PC-9 (cell line): ENCODE measurements around the gene NEDD8. TPM values are rescaled to one million over a fixed set of nuclear protein-coding genes. Genes with fewer than 3 reads are reported as not detected.

Experiments
- BruUV-seq: library from RNA; stranded (reverse); fragments of 400-500 nt; replicated peaks from 2 replicates; lab custom pipeline; 2021; lab: Mats Ljungman, UMichigan
- CTCF ChIA-PET: fragments of 300-600 bp; sonication (Branson Sonifier 250); formaldehyde crosslinking; loops from one replicate; lab custom pipeline; 2022; ENCODE audit warnings: antibody characterized with exemption; lab: Charles Lee
- POLR2A ChIA-PET: fragments of 300-600 bp; sonication (Branson Sonifier 250); formaldehyde crosslinking; loops from one replicate; lab custom pipeline; 2022; ENCODE audit warnings: antibody characterized with exemption; ENCODE audit not compliant: unreplicated experiment; lab: Charles Lee
- DNase-seq, 2 experiments: peaks; one replicate each; pipeline versions ENCODE4 v3.0.0 to v3.0.0-alpha.2; 2015 to 2022; ENCODE audit warnings: mixed read lengths in 1 of 2
- H2AFZ ChIP-seq: fragments of 200-600 bp; sonication (generic); 2 replicates; pipeline ENCODE4 v1.8.1; 2017; ENCODE audit warnings: antibody characterized with exemption
- H3F3A ChIP-seq: fragments of 200-600 bp; sonication (generic); 2 replicates; pipeline ENCODE4 v1.8.1; 2017; ENCODE audit warnings: antibody characterized with exemption, mild to moderate bottlenecking, low read depth; ENCODE audit not compliant: insufficient read depth
- H3K27ac ChIP-seq: fragments of 200-600 bp; sonication (generic); 2 replicates; pipeline ENCODE4 v1.6.1; 2016; ENCODE audit warnings: mixed run types
- H3K27me3 ChIP-seq: fragments of 200-600 bp; sonication (generic); 2 replicates; pipeline ENCODE4 v1.6.1; 2016; ENCODE audit warnings: low read depth, mixed run types; ENCODE audit not compliant: insufficient read depth
- H3K36me3 ChIP-seq: fragments of 200-600 bp; sonication (generic); 2 replicates; pipeline ENCODE4 v1.6.1; 2016; ENCODE audit warnings: low read depth, mixed run types
- H3K4me1 ChIP-seq: fragments of 200-600 bp; sonication (generic); replicated peaks from 2 replicates; pipeline ENCODE4 v1.6.1; 2016; ENCODE audit warnings: mixed run types; ENCODE audit not compliant: insufficient read depth
- H3K4me2 ChIP-seq: fragments of 200-600 bp; sonication (generic); 2 replicates; pipeline ENCODE4 v1.6.1; 2017; ENCODE audit warnings: mixed run types
- H3K4me3 ChIP-seq: fragments of 200-600 bp; sonication (generic); 2 replicates; pipeline ENCODE4 v1.6.1; 2016; ENCODE audit warnings: mixed run types
- H3K79me2 ChIP-seq: fragments of 200-600 bp; sonication (generic); 2 replicates; pipeline ENCODE4 v1.6.1; 2017; ENCODE audit warnings: low read depth, mixed run types
- H3K9me2 ChIP-seq: fragments of 200-600 bp; sonication (generic); 2 replicates; pipeline ENCODE4 v1.8.1; 2017; ENCODE audit warnings: mild to moderate bottlenecking; ENCODE audit not compliant: insufficient read depth
- H3K9me3 ChIP-seq: fragments of 200-600 bp; sonication (generic); 2 replicates; pipeline ENCODE4 v1.8.1; 2016; ENCODE audit warnings: low read depth; ENCODE audit not compliant: insufficient read depth
- H4K20me1 ChIP-seq: fragments of 200-600 bp; sonication (generic); 2 replicates; pipeline ENCODE4 v1.8.1; 2017; ENCODE audit not compliant: insufficient read depth
- CTCF ChIP-seq: fragments of 200-600 bp; sonication (generic); conservative IDR thresholded peaks from 2 replicates; pipeline ENCODE4 v1.6.1; 2017; ENCODE audit warnings: mixed run types, antibody characterized with exemption, mild to moderate bottlenecking, moderate library complexity
- EZH2 ChIP-seq: fragments of 200-600 bp; sonication (generic); IDR thresholded peaks from 2 replicates; pipeline ENCODE4 v1.8.0; 2017; ENCODE audit warnings: antibody characterized with exemption, low read depth
- intact Hi-C: fragments of 100-400 bp; cut with micrococcal nuclease; formaldehyde crosslinking; loops from one replicate; pipeline ENCODE4 v1.10.0; 2022; ENCODE audit not compliant: unreplicated experiment
- total RNA-seq: library from RNA; stranded (reverse); gene quantifications from 2 replicates; pipeline ENCODE4 v1.2.3, GENCODE V29; 2021

Gene NEDD8
- total RNA-seq, 1 experiment from 2014 or later = 179 TPM

- H3K4me2 ChIP-seq = no peak overlapping the region
- no peak overlapping the region for H3K4me3 ChIP-seq
- intact Hi-C loops = no loop called here
- H3K9me2 ChIP-seq = no peaks in the 10 kb centered on the region
- no peaks in the 10 kb centered on the region for H4K20me1 ChIP-seq
- H3F3A ChIP-seq = no peaks in the 10 kb centered on the region; the same call in 1 of the 2 replicates
- no peak overlapping the region for H2AFZ ChIP-seq
- CTCF ChIA-PET = no interaction called here
- POLR2A ChIA-PET = no interaction called here
- DNase-seq = no peak
- H3K36me3 ChIP-seq = no peaks in the 10 kb centered on the region
- BruUV-seq = no TSS peak
- TF ChIP-seq EZH2 = no peak
- no peak for TF ChIP-seq CTCF
- H3K27ac ChIP-seq = no peak overlapping the region
- H3K79me2 ChIP-seq = no peaks in the 10 kb centered on the region
- H3K4me1 ChIP-seq = no peaks in the 10 kb centered on the region
- H3K9me3 ChIP-seq = no peaks in the 10 kb centered on the region
- no peaks in the 10 kb centered on the region for H3K27me3 ChIP-seq
These were observed 59.3 kb downstream of the NEDD8 start for GRCh38 chr14:24172871-24173281.

- Histone ChIP-seq H2AFZ (no peak overlapping the region), H3K79me2 (no peaks in the 10 kb centered on the region), H3K36me3 (no peaks in the 10 kb centered on the region), H3K4me2 (no peak overlapping the region), H3K4me3 (no peak overlapping the region), H3F3A (no peaks in the 10 kb centered on the region; the same call in 1 of the 2 replicates), H3K27me3 (no peaks in the 10 kb centered on the region), H3K4me1 (no peaks in the 10 kb centered on the region), H3K9me2 (no peaks in the 10 kb centered on the region), H3K27ac (no peak overlapping the region), H3K9me3 (no peaks in the 10 kb centered on the region), H4K20me1 (no peaks in the 10 kb centered on the region)
- CTCF ChIA-PET = no interaction called here
- POLR2A ChIA-PET = no interaction called here
- no peak for DNase-seq
- BruUV-seq = no TSS peak
- intact Hi-C loops = no loop called here
- no peak for TF ChIP-seq CTCF
- TF ChIP-seq EZH2 = no peak
These were observed 59.8 kb downstream of the NEDD8 start for GRCh38 chr14:24172261-24172860.

GRCh38 chr14:24171422-24172260, 60.5 kb downstream of the NEDD8 start, which contains the start of gene REC8:
Gene REC8, plus strand, starts transcription at chr14:24172080. Its CDS starts 473 bp downstream, at chr14:24172553.
- CTCF ChIA-PET = no interaction called here
- POLR2A ChIA-PET = no interaction called here
- Histone ChIP-seq H3F3A (no peaks in the 10 kb centered on the region; the same call in 1 of the 2 replicates), H3K9me2 (no peaks in the 10 kb centered on the region), H3K27me3 (no peaks in the 10 kb centered on the region), H3K36me3 (no peaks in the 10 kb centered on the region), H3K4me2 (no peak within 1 kb of the TSS), H3K79me2 (no peaks in the 10 kb centered on the region), H2AFZ (no peak within 1 kb of the TSS), H4K20me1 (no peaks in the 10 kb centered on the region), H3K4me1 (no peaks in the 10 kb centered on the region), H3K27ac (no peak within 1 kb of the TSS), H3K4me3 (no peak within 1 kb of the TSS), H3K9me3 (no peaks in the 10 kb centered on the region)
- no peak for DNase-seq
- no peak for TF ChIP-seq CTCF
- no peak for TF ChIP-seq EZH2
- intact Hi-C loops = no loop called here
- BruUV-seq = no TSS peak
